ENCODE results near the gene TRERF1. TPM values are rescaled to one million over a fixed set of nuclear protein-coding genes. Genes with fewer than 3 reads are reported as not detected.

TRERF1 gene
- total RNA-seq, 1 donor from 2014 or later: 8.7 TPM

GRCh38 chr6:42381850-42382249 is 69.9 kb downstream of the TRERF1 start:
- peaks cover 3% of the 10 kb centered on the region for H3K4me1 Mint-ChIP-seq (ENCODE audit: unreplicated experiment)
- no peaks in the 10 kb centered on the region for H3K27me3 Mint-ChIP-seq (ENCODE audit: unreplicated experiment)
- H3K36me3 Mint-ChIP-seq (ENCODE audit: low read depth, unreplicated experiment): no peaks in the 10 kb centered on the region
- no peak overlapping the region for H3K27ac Mint-ChIP-seq (ENCODE audit: unreplicated experiment)
- DNase-seq (ENCODE audit: low spot score): no peak
- TF ChIP-seq CTCF (IDR thresholded peaks at IDR 0.05; ENCODE audit: unreplicated experiment): no peak
- no peaks in the 10 kb centered on the region for H3K9me3 Mint-ChIP-seq (ENCODE audit: unreplicated experiment)
- H3K4me3 Mint-ChIP-seq (ENCODE audit: unreplicated experiment): no peak overlapping the region

- no peak for DNase-seq (ENCODE audit: low spot score)
- no peak overlapping the region for H3K27ac Mint-ChIP-seq (ENCODE audit: unreplicated experiment)
- H3K4me1 Mint-ChIP-seq (ENCODE audit: unreplicated experiment): peaks cover 3% of the 10 kb centered on the region
- H3K27me3 Mint-ChIP-seq (ENCODE audit: unreplicated experiment): no peaks in the 10 kb centered on the region
- H3K4me3 Mint-ChIP-seq (ENCODE audit: unreplicated experiment): no peak overlapping the region
- H3K36me3 Mint-ChIP-seq (ENCODE audit: low read depth, unreplicated experiment): no peaks in the 10 kb centered on the region
- no peaks in the 10 kb centered on the region for H3K9me3 Mint-ChIP-seq (ENCODE audit: unreplicated experiment)
- TF ChIP-seq CTCF (IDR thresholded peaks at IDR 0.05; ENCODE audit: unreplicated experiment): no peak
Measured at GRCh38 chr6:42380228-42380979, 71.3 kb downstream of the TRERF1 start.

- no peaks in the 10 kb centered on the region for H3K36me3 Mint-ChIP-seq (ENCODE audit: low read depth, unreplicated experiment)
- H3K27ac Mint-ChIP-seq (ENCODE audit: unreplicated experiment): no peak overlapping the region
- no peak for TF ChIP-seq CTCF (IDR thresholded peaks at IDR 0.05; ENCODE audit: unreplicated experiment)
- H3K27me3 Mint-ChIP-seq (ENCODE audit: unreplicated experiment): no peaks in the 10 kb centered on the region
- peaks cover 3% of the 10 kb centered on the region for H3K4me1 Mint-ChIP-seq (ENCODE audit: unreplicated experiment)
- H3K9me3 Mint-ChIP-seq (ENCODE audit: unreplicated experiment): no peaks in the 10 kb centered on the region
- H3K4me3 Mint-ChIP-seq (ENCODE audit: unreplicated experiment): no peak overlapping the region
- DNase-seq (ENCODE audit: low spot score): no peak
Measured at GRCh38 chr6:42378536-42378935, 73.2 kb downstream of the TRERF1 start.

- no peak overlapping the region for H3K4me3 Mint-ChIP-seq (ENCODE audit: unreplicated experiment)
Measured at GRCh38 chr6:42378125-42378524, 73.6 kb downstream of the TRERF1 start.

More at GRCh38 chr6:42378125-42378524, 73.6 kb downstream of the TRERF1 start:
- Mint-ChIP-seq H3K36me3 (ENCODE audit: low read depth, unreplicated experiment) (no peaks in the 10 kb centered on the region), H3K4me1 (ENCODE audit: unreplicated experiment) (peaks cover 3% of the 10 kb centered on the region), H3K27me3 (ENCODE audit: unreplicated experiment) (no peaks in the 10 kb centered on the region), H3K27ac (ENCODE audit: unreplicated experiment) (no peak overlapping the region), H3K9me3 (ENCODE audit: unreplicated experiment) (no peaks in the 10 kb centered on the region)
- no peak for TF ChIP-seq CTCF (IDR thresholded peaks at IDR 0.05; ENCODE audit: unreplicated experiment)
- no peak for DNase-seq (ENCODE audit: low spot score)
